ENCODE results near the gene PLPP4.

Gene PLPP4

GRCh38 chr10:120527691-120528090, 70.7 kb downstream of the PLPP4 start:
- no peak for DNase-seq

- no peak for DNase-seq
Observed at GRCh38 chr10:120530699-120531098, 73.7 kb downstream of the PLPP4 start.

- no peak for DNase-seq
Observed at GRCh38 chr10:120538091-120538490, 81.1 kb downstream of the PLPP4 start.

GRCh38 chr10:120539076-120539475, 82.0 kb downstream of the PLPP4 start:
- no peak for DNase-seq

- no peak for DNase-seq
Observed at GRCh38 chr10:120540486-120540885, 83.5 kb downstream of the PLPP4 start.

GRCh38 chr10:120541984-120542383, 85.0 kb downstream of the PLPP4 start:
- DNase-seq = no peak

GRCh38 chr10:120542591-120542990, 85.6 kb downstream of the PLPP4 start:
- no peak for DNase-seq

- no peak for DNase-seq
Observed at GRCh38 chr10:120543291-120543690, 86.3 kb downstream of the PLPP4 start.

GRCh38 chr10:120548210-120548609, 91.2 kb downstream of the PLPP4 start:
- DNase-seq = no peak

- DNase-seq = no peak
Observed at GRCh38 chr10:120552262-120552661, 95.2 kb downstream of the PLPP4 start.

- DNase-seq = no peak
Observed at GRCh38 chr10:120553911-120554310, 96.9 kb downstream of the PLPP4 start.

- DNase-seq = no peak
Observed at GRCh38 chr10:120555436-120555835, 98.4 kb downstream of the PLPP4 start.

GRCh38 chr10:120555842-120556532, 99.0 kb downstream of the PLPP4 start:
- no peak for DNase-seq

GRCh38 chr10:120557311-120557710, 100.3 kb downstream of the PLPP4 start:
- no peak for DNase-seq

- no peak for DNase-seq
Observed at GRCh38 chr10:120559800-120560199, 102.8 kb downstream of the PLPP4 start.

GRCh38 chr10:120562956-120563355, 105.9 kb downstream of the PLPP4 start:
- DNase-seq = no peak

GRCh38 chr10:120570418-120570817, 113.4 kb downstream of the PLPP4 start:
- DNase-seq = no peak

- no peak for DNase-seq
Observed at GRCh38 chr10:120571266-120571665, 114.2 kb downstream of the PLPP4 start.

- no peak for DNase-seq
Observed at GRCh38 chr10:120572307-120572706, 115.3 kb downstream of the PLPP4 start.

- DNase-seq = no peak
Observed at GRCh38 chr10:120573355-120573754, 116.3 kb downstream of the PLPP4 start.

GRCh38 chr10:120574981-120575380, 118.0 kb downstream of the PLPP4 start:
- DNase-seq = no peak

- no peak for DNase-seq
Observed at GRCh38 chr10:120575411-120575810, 118.4 kb downstream of the PLPP4 start.

GRCh38 chr10:120578134-120578533, 121.1 kb downstream of the PLPP4 start:
- no peak for DNase-seq

GRCh38 chr10:120578890-120579289, 121.9 kb downstream of the PLPP4 start:
- DNase-seq = no peak

Data from activated CD4-positive, CD25-positive, alpha-beta regulatory T cell treated with anti-CD3 and anti-CD28 coated beads, Interleukin-2, amount 50 U/mL, for 72 hours (primary cell).